Fibroblast of lung (primary cell): ENCODE results near the gene DPM3. TPM values are rescaled to one million over a fixed set of nuclear protein-coding genes. Genes with fewer than 3 reads are reported as not detected.
"Not testable (repeated sequence)": the region's sequence is repeated elsewhere in the genome, so short reads cannot be mapped to it uniquely, and the experiment has no call there.

Source experiments
- DNase-seq, 2 donors: peaks; one replicate each; pipeline versions ENCODE4 v3.0.0 to v3.0.0-alpha.2; 2010; ENCODE audit warnings: low read depth in 2 of 2
- H2AFZ ChIP-seq: 2 replicates; pipeline ENCODE4 v1.5.1; 2012; ENCODE audit warnings: low read length, control low read depth, inconsistent platforms
- H3K27ac ChIP-seq: 2 replicates; pipeline ENCODE4 v1.5.1; 2011; ENCODE audit warnings: low read length, control low read depth; ENCODE audit not compliant: insufficient read depth
- H3K27me3 ChIP-seq: 2 replicates; pipeline ENCODE4 v1.5.1; 2011; ENCODE audit warnings: mild to moderate bottlenecking, low read length; ENCODE audit not compliant: control insufficient read depth, insufficient read depth
- H3K36me3 ChIP-seq: 2 replicates; pipeline ENCODE4 v1.5.1; 2011; ENCODE audit warnings: low read length; ENCODE audit not compliant: control insufficient read depth, insufficient read depth
- H3K4me1 ChIP-seq: 2 replicates; pipeline ENCODE4 v1.5.1; 2011; ENCODE audit warnings: low read length; ENCODE audit not compliant: control insufficient read depth, insufficient read depth; ENCODE audit errors: extremely low read depth
- H3K4me2 ChIP-seq: 2 replicates; pipeline ENCODE4 v1.5.1; 2011; ENCODE audit warnings: low read length, control low read depth; ENCODE audit not compliant: insufficient read depth; ENCODE audit errors: extremely low read depth
- H3K4me3 ChIP-seq, 4 experiments: fragments of 200-600 bp in 1 of 4; sonication (generic) in 1 of 4; replicated peaks in 1 of 4; 2 replicates each; pipeline ENCODE4 v1.5.1; 2011 to 2016; ENCODE audit warnings: low read length in 4 of 4, low read depth in 3 of 4, mild to moderate bottlenecking in 3 of 4, control low read depth in 2 of 4, inconsistent platforms in 1 of 4, mixed read lengths in 1 of 4; ENCODE audit not compliant: insufficient read depth in 1 of 4; ENCODE audit errors: control extremely low read depth in 1 of 4
- H3K79me2 ChIP-seq: 2 replicates; pipeline ENCODE4 v1.5.1; 2012; ENCODE audit warnings: mild to moderate bottlenecking, low read length, inconsistent platforms; ENCODE audit not compliant: control insufficient read depth, insufficient read depth
- H3K9ac ChIP-seq: 2 replicates; pipeline ENCODE4 v1.5.1; 2011; ENCODE audit warnings: mild to moderate bottlenecking, low read length, control low read depth; ENCODE audit not compliant: insufficient read depth
- H3K9me3 ChIP-seq: 2 replicates; pipeline ENCODE4 v1.5.1; 2012; ENCODE audit warnings: low read depth, low read length; ENCODE audit not compliant: control insufficient read depth, insufficient read depth
- H4K20me1 ChIP-seq: 2 replicates; pipeline ENCODE4 v1.5.1; 2011; ENCODE audit warnings: low read length; ENCODE audit not compliant: control insufficient read depth, insufficient read depth; ENCODE audit errors: extremely low read depth
- EZH2 ChIP-seq: IDR thresholded peaks from 2 replicates; pipeline ENCODE4 v1.5.1; 2012; ENCODE audit warnings: low read length, control low read depth, mild to moderate bottlenecking; ENCODE audit errors: missing control alignments
- polyA plus RNA-seq, 2 donors: library from polyadenylated mRNA; depleted of rRNA in 1 of 2; stranded (reverse) in 1 of 2; unstranded in 1 of 2; fragments of >200 nt; gene quantifications; 2 replicates each; pipeline ENCODE4 v1.2.1, GENCODE V29; 2011 to 2012; ENCODE audit warnings: missing spikeins in 1 of 2
- total RNA-seq: library from RNA; depleted of rRNA; stranded (reverse); fragments of >200 nt; gene quantifications from 2 replicates; pipeline ENCODE4 v1.2.1, GENCODE V29; 2014
- TF ChIP-seq, protein P1 (sequence below), 2 donors: IDR thresholded peaks in 1 of 2; conservative IDR thresholded peaks in 1 of 2; 1 replicate in 1 of 2; 2 replicates in 1 of 2; pipeline ENCODE4 v1.5.1; 2011 to 2012; ENCODE audit warnings: low read length in 2 of 2, control low read depth in 1 of 2, inconsistent platforms in 1 of 2, low read depth in 1 of 2, mild to moderate bottlenecking in 1 of 2

DPM3 gene
- total and polyA plus RNA-seq, 2 donors (not counting 1 experiment from before 2014, with no cell fraction given) = 31.9 to 40.5 TPM

DNA sequence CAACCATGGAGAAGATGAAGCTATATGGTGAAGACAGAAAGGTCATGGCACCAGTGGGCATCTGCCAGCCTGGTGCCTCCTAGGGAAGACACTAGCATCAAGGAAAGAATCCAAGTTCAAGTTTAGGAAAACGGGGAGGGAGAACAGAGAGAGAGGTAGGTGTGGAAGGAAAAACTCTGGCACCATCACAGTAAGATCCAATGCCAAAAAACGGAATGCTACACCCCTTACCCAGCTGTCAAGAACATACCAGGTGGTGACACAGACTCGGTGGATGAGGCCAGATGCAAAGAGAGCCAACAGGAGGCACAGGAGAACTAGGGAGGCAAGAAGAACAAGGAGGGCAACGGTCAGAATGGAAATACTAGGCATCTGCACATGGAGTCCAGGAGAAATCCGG lies 29.2 kb upstream of the DPM3 start:
- Histone ChIP-seq H3K27ac (no peak overlapping the region), H3K36me3 (peaks cover 2% of the 10 kb centered on the region), H2AFZ (no peak overlapping the region), H3K4me3 (no peak overlapping the region), H3K9ac (no peak overlapping the region), H4K20me1 (no peaks in the 10 kb centered on the region), H3K27me3 (peaks cover 3% of the 10 kb centered on the region), H3K4me2 (no peak overlapping the region), H3K4me1 (peaks cover 8% of the 10 kb centered on the region), H3K79me2 (peaks cover 11% of the 10 kb centered on the region), H3K9me3 (no peaks in the 10 kb centered on the region)
- no peak for DNase-seq
- no peak for TF ChIP-seq EZH2
- TF ChIP-seq, protein P1, sequence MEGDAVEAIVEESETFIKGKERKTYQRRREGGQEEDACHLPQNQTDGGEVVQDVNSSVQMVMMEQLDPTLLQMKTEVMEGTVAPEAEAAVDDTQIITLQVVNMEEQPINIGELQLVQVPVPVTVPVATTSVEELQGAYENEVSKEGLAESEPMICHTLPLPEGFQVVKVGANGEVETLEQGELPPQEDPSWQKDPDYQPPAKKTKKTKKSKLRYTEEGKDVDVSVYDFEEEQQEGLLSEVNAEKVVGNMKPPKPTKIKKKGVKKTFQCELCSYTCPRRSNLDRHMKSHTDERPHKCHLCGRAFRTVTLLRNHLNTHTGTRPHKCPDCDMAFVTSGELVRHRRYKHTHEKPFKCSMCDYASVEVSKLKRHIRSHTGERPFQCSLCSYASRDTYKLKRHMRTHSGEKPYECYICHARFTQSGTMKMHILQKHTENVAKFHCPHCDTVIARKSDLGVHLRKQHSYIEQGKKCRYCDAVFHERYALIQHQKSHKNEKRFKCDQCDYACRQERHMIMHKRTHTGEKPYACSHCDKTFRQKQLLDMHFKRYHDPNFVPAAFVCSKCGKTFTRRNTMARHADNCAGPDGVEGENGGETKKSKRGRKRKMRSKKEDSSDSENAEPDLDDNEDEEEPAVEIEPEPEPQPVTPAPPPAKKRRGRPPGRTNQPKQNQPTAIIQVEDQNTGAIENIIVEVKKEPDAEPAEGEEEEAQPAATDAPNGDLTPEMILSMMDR (conservative IDR thresholded peaks at IDR 0.05 in 1 of 2, IDR thresholded peaks at IDR 0.05 in 1 of 2; ENCODE audit: low read depth in 1 of 2, low read length in 2 of 2) = no peak

DNA sequence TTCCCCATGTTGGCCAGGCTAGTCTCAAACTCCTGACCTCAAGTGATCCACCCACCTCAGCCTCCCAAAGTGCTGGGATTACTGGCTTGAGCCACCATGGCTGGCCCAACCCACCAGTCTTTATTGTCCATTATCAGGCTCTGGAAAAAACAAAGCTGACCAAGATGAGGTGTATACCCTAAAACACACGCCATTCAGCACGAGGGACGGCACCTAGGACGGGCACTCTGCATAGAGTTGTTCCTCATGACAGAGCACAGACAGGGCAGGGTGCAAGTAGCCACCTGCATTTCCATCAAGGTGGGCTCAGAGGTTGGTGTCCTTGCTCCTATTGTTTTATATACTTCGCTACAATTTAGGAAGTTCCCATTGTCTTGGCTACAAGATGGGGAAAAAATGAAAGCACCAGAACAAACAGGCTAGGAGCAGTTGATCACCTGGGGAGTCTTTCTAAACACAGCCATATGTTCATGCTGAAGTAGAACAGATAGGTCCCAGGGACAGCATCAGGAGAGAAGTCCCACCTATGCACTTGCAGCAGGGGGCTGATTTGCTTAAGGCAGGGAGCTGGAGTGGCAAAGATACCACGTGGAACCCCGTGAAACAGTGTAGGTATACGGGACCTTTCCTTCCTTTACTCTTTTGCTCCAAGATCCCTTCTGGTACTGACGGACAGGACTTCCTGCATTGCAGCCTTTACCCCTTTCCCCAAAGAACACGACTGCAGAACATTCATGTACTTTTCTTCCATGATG lies 28.3 kb upstream of the DPM3 start:
- Histone ChIP-seq H3K4me2 (no peak overlapping the region), H3K79me2 (peaks cover 11% of the 10 kb centered on the region), H3K9me3 (no peaks in the 10 kb centered on the region), H2AFZ (no peak overlapping the region), H3K4me3 (no peak overlapping the region), H3K9ac (no peak overlapping the region), H3K4me1 (peaks cover 8% of the 10 kb centered on the region), H3K36me3 (peaks cover 2% of the 10 kb centered on the region), H4K20me1 (no peaks in the 10 kb centered on the region), H3K27me3 (peaks cover 3% of the 10 kb centered on the region), H3K27ac (no peak overlapping the region)
- TF ChIP-seq, protein P1 (conservative IDR thresholded peaks at IDR 0.05 in 1 of 2, IDR thresholded peaks at IDR 0.05 in 1 of 2; ENCODE audit: low read depth in 1 of 2, low read length in 2 of 2) = no peak
- TF ChIP-seq EZH2 = no peak
- no peak for DNase-seq

DNA sequence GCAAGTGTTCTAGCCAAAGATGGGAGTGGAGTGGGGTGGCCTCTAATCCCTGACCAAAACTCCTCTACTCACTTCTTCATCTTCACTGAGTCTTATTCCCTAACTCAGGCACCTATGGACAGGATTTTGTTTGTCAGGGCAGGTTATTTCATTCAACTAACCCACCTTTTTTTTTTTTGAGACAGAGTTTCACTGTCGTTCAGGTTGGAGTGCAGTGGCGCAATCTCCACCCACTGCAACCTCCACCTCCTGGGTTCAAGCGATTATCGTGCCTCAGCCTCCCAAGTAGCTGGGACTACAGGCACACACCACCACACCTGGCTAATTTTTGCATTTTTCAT lies 27.7 kb upstream of the DPM3 start:
- not testable (repeated sequence) for H3K36me3 ChIP-seq, H3K4me1 ChIP-seq, DNase-seq, H3K27ac ChIP-seq, H3K9ac ChIP-seq, H4K20me1 ChIP-seq, H3K4me2 ChIP-seq, H2AFZ ChIP-seq, H3K27me3 ChIP-seq, H3K9me3 ChIP-seq, H3K4me3 ChIP-seq
- peaks cover 11% of the 10 kb centered on the region for H3K79me2 ChIP-seq
